Endothelial cell (in vitro differentiated cells): ENCODE data around the gene NBAS. TPM values are rescaled to one million over a fixed set of nuclear protein-coding genes. Genes with fewer than 3 reads are reported as not detected.

Experiments used
- DNase-seq: peaks from one replicate; pipeline ENCODE4 v3.0.0; 2021; ENCODE audit warnings: low spot score
- H3K27ac Mint-ChIP-seq: one replicate; pipeline ENCODE4 v1.8.0; 2021; ENCODE audit warnings: mixed read lengths, inconsistent platforms; ENCODE audit not compliant: unreplicated experiment
- H3K27me3 Mint-ChIP-seq: one replicate; pipeline ENCODE4 v1.8.0; 2021; ENCODE audit warnings: mild to moderate bottlenecking, moderate library complexity, mixed read lengths, inconsistent platforms; ENCODE audit not compliant: unreplicated experiment
- H3K36me3 Mint-ChIP-seq: one replicate; pipeline ENCODE4 v1.8.0; 2021; ENCODE audit warnings: mild to moderate bottlenecking, low read depth, mixed read lengths, inconsistent platforms; ENCODE audit not compliant: unreplicated experiment
- H3K4me1 Mint-ChIP-seq: one replicate; pipeline ENCODE4 v1.8.0; 2021; ENCODE audit warnings: mild to moderate bottlenecking, mixed read lengths, inconsistent platforms; ENCODE audit not compliant: unreplicated experiment
- H3K4me3 Mint-ChIP-seq: one replicate; pipeline ENCODE4 v1.8.0; 2021; ENCODE audit warnings: mild to moderate bottlenecking, mixed read lengths, inconsistent platforms; ENCODE audit not compliant: unreplicated experiment
- H3K9me3 Mint-ChIP-seq: one replicate; pipeline ENCODE4 v1.8.0; 2021; ENCODE audit warnings: mixed read lengths, inconsistent platforms; ENCODE audit not compliant: unreplicated experiment
- total RNA-seq: library from RNA; stranded (reverse); fragmentation: NEBNext Ultra II Directional; extraction: Animal tissue kit (Norgen Biotek cat#: 25700); gene quantifications from one replicate; pipeline ENCODE4 v1.2.1, GENCODE V29; 2021; ENCODE audit not compliant: unreplicated experiment
- TF ChIP-seq, protein P1 (sequence below): fragments of 200-600 bp; sonication (generic); IDR thresholded peaks from one replicate; pipeline ENCODE4 v1.5.0; 2021; ENCODE audit warnings: antibody characterized with exemption; ENCODE audit not compliant: unreplicated experiment

NBAS gene
- total RNA-seq, 1 donor from 2014 or later, result 52.8 TPM

DNA sequence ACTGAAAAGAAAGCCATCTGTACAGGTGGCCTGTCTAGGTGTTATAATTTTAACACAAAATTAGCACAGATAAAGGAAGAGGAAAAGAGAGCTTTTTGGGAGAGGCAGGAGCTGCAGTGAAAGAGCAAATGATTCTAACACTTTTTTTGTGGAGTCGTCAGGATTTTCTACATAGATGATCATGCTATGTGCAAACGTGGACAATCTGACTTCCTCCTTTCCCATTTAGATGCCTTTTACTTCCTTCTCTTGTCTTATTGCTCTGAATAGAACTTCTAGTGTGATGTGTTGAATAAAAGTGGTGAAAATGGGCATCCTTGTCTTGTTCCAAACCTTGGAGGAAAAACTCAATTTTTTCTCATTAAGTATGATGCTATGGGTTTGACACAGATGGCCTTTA lies 334.5 kb downstream of the NBAS start:
- H3K27ac Mint-ChIP-seq, result no peak overlapping the region
- H3K4me1 Mint-ChIP-seq, result peaks cover 7% of the 10 kb centered on the region
- no peak for DNase-seq
- no peaks in the 10 kb centered on the region for H3K27me3 Mint-ChIP-seq
- no peaks in the 10 kb centered on the region for H3K9me3 Mint-ChIP-seq
- no peak overlapping the region for H3K4me3 Mint-ChIP-seq
- TF ChIP-seq, protein P1, sequence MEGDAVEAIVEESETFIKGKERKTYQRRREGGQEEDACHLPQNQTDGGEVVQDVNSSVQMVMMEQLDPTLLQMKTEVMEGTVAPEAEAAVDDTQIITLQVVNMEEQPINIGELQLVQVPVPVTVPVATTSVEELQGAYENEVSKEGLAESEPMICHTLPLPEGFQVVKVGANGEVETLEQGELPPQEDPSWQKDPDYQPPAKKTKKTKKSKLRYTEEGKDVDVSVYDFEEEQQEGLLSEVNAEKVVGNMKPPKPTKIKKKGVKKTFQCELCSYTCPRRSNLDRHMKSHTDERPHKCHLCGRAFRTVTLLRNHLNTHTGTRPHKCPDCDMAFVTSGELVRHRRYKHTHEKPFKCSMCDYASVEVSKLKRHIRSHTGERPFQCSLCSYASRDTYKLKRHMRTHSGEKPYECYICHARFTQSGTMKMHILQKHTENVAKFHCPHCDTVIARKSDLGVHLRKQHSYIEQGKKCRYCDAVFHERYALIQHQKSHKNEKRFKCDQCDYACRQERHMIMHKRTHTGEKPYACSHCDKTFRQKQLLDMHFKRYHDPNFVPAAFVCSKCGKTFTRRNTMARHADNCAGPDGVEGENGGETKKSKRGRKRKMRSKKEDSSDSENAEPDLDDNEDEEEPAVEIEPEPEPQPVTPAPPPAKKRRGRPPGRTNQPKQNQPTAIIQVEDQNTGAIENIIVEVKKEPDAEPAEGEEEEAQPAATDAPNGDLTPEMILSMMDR, result no peak
- peaks cover 4% of the 10 kb centered on the region for H3K36me3 Mint-ChIP-seq

DNA sequence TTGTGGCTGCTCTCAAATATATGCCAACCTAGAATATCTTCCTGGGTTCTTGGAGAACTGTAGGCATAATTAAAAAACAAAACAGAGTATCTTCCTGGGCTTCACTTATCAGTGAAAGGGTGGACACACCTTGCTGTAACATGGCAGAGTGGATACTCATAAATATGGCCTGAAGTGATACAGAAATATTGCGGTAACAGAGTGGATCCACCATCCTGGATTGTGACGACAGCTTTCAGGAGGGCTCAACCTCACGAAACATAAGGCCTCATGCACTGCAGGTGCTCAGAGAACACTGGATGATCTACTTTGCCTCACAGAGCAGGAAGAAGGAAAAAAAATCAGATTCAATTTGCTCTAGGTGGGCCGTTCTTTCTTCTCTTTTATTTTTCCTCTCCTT lies 336.0 kb downstream of the NBAS start:
- H3K9me3 Mint-ChIP-seq, result no peaks in the 10 kb centered on the region
- H3K36me3 Mint-ChIP-seq, result no peaks in the 10 kb centered on the region
- H3K27ac Mint-ChIP-seq, result no peak overlapping the region
- peaks cover 7% of the 10 kb centered on the region for H3K4me1 Mint-ChIP-seq
- DNase-seq, result no peak
- H3K27me3 Mint-ChIP-seq, result no peaks in the 10 kb centered on the region
- no peak overlapping the region for H3K4me3 Mint-ChIP-seq
- TF ChIP-seq, protein P1, result no peak

DNA sequence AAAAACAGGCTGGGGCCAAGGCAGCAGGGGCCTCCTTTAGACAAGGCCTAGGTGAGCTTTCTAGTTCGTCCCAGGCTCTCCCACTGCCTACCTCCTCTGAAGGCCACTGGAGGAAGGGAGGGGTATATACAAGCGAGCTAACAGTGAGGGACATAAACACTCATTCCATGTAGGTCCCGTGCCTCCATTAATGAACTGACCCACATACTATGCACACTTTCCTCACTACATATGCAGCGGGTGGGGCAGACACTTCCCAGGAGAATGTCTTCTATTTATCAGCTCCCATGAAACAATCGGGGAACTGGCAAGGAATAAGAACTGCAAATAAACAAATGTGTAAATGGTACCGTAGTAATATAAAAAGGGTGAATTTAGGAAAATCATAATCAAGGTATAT lies 336.5 kb downstream of the NBAS start:
- H3K27ac Mint-ChIP-seq, result no peak overlapping the region
- H3K4me1 Mint-ChIP-seq, result peaks cover 7% of the 10 kb centered on the region
- H3K9me3 Mint-ChIP-seq, result no peaks in the 10 kb centered on the region
- no peak for DNase-seq
- no peaks in the 10 kb centered on the region for H3K27me3 Mint-ChIP-seq
- no peaks in the 10 kb centered on the region for H3K36me3 Mint-ChIP-seq
- TF ChIP-seq, protein P1, result no peak
- no peak overlapping the region for H3K4me3 Mint-ChIP-seq

DNA sequence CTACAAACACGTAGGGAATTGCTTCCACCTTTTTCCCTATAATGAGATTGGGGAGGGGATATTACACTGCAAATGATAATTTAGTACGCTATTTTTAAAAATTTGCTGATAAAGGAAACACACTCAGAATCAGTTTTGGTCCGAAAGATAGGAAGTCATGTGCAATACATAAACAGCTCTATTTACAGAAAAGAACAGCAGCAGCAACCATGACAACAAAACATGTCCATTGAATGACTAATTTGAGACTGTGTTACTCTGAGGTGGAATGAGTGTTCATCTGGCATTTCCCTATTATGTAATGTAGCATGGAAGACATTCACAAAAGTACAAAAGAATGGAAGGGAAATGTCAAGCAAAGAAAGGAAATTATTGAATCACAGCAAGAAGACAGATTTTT lies 337.2 kb downstream of the NBAS start:
- Mint-ChIP-seq H3K4me1 (peaks cover 7% of the 10 kb centered on the region), H3K27me3 (no peaks in the 10 kb centered on the region), H3K36me3 (no peaks in the 10 kb centered on the region), H3K4me3 (no peak overlapping the region), H3K27ac (no peak overlapping the region), H3K9me3 (no peaks in the 10 kb centered on the region)
- TF ChIP-seq, protein P1, result no peak
- DNase-seq, result no peak

DNA sequence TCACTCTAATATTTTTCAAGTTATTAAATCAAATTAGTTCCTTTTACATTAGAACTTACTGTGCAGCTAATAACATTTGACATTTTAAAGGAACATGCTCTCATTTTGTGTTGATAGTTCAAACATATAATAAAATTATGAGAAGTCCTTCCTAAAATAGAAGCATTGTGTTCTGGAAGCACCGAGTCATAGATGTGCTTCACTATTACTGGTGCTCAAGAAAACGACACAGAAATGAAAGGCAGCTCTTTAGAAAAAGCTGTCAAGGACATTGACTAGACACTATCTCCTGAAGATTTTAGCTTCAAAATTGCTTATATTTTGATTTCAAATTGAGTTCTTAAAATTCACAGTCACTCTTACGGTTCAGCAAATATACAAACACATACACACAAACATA lies 338.3 kb downstream of the NBAS start:
- H3K36me3 Mint-ChIP-seq, result no peaks in the 10 kb centered on the region
- no peak for DNase-seq
- TF ChIP-seq, protein P1, result no peak
- no peak overlapping the region for H3K27ac Mint-ChIP-seq
- H3K4me1 Mint-ChIP-seq, result peaks cover 7% of the 10 kb centered on the region
- H3K27me3 Mint-ChIP-seq, result no peaks in the 10 kb centered on the region
- no peaks in the 10 kb centered on the region for H3K9me3 Mint-ChIP-seq
- H3K4me3 Mint-ChIP-seq, result no peak overlapping the region
